ENCODE measurements around the gene UBXN7.

- TF ChIP-seq, protein P1, sequence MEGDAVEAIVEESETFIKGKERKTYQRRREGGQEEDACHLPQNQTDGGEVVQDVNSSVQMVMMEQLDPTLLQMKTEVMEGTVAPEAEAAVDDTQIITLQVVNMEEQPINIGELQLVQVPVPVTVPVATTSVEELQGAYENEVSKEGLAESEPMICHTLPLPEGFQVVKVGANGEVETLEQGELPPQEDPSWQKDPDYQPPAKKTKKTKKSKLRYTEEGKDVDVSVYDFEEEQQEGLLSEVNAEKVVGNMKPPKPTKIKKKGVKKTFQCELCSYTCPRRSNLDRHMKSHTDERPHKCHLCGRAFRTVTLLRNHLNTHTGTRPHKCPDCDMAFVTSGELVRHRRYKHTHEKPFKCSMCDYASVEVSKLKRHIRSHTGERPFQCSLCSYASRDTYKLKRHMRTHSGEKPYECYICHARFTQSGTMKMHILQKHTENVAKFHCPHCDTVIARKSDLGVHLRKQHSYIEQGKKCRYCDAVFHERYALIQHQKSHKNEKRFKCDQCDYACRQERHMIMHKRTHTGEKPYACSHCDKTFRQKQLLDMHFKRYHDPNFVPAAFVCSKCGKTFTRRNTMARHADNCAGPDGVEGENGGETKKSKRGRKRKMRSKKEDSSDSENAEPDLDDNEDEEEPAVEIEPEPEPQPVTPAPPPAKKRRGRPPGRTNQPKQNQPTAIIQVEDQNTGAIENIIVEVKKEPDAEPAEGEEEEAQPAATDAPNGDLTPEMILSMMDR (IDR thresholded peaks at IDR 0.05 in 2 of 3, conservative IDR thresholded peaks at IDR 0.05 in 1 of 3; ENCODE audit: borderline replicate concordance in 1 of 3, insufficient read depth in 1 of 3, low read depth in 2 of 3, low read length in 2 of 3) = no peak
- TF ChIP-seq POLR2AphosphoS5 (IDR thresholded peaks at IDR 0.05; ENCODE audit: low read depth, low read length) (no peak), JUND (IDR thresholded peaks at IDR 0.05) (no peak), ZNF274 (IDR thresholded peaks at IDR 0.05; ENCODE audit: low read depth, low read length) (no peak), CEBPB (IDR thresholded peaks at IDR 0.05; ENCODE audit: low read depth) (no peak), MAX (IDR thresholded peaks at IDR 0.05) (no peak), POLR2A (IDR thresholded peaks at IDR 0.05; ENCODE audit: borderline replicate concordance, extremely low read depth, insufficient read depth, insufficient read length) (no peak), REST (IDR thresholded peaks at IDR 0.05; ENCODE audit: low read depth) (no peak), FOSL1 (IDR thresholded peaks at IDR 0.05; ENCODE audit: low read depth) (no peak), ZFX (IDR thresholded peaks at IDR 0.05) (no peak), EGR1 (IDR thresholded peaks at IDR 0.05; ENCODE audit: low read depth) (no peak)
Measured at GRCh38 chr3:196332168-196332567, 100.1 kb downstream of the UBXN7 start.
